GM21367 (cell line): ENCODE results near the gene MOB2.

ENCODE experiments used
- ATAC-seq: cut with Tn5 transposase; IDR thresholded peaks from one replicate; pipeline ENCODE4 v1.9.1; 2021; ENCODE audit not compliant: unreplicated experiment

Gene MOB2

GRCh38 chr11:1475841-1476240 is 10.7 kb downstream of the MOB2 start:
- ATAC-seq = no peak

GRCh38 chr11:1473786-1474185 is 12.8 kb downstream of the MOB2 start:
- no peak for ATAC-seq

- no peak for ATAC-seq
These were observed 13.5 kb downstream of the MOB2 start for GRCh38 chr11:1473011-1473628.

GRCh38 chr11:1472180-1473005 is 14.2 kb downstream of the MOB2 start:
- no peak for ATAC-seq

GRCh38 chr11:1471736-1472135 is 14.8 kb downstream of the MOB2 start:
- ATAC-seq = no peak

GRCh38 chr11:1470681-1471611 is 15.6 kb downstream of the MOB2 start:
- ATAC-seq = no peak

- no peak for ATAC-seq
These were observed 16.5 kb downstream of the MOB2 start for GRCh38 chr11:1469911-1470680.

- ATAC-seq = no peak
These were observed 17.2 kb downstream of the MOB2 start for GRCh38 chr11:1469287-1469910.

GRCh38 chr11:1468473-1469066 is 18.0 kb downstream of the MOB2 start:
- no peak for ATAC-seq

- no peak for ATAC-seq
These were observed 18.6 kb downstream of the MOB2 start for GRCh38 chr11:1468002-1468401.

- ATAC-seq = no peak
These were observed 19.3 kb downstream of the MOB2 start for GRCh38 chr11:1467270-1467669.

- ATAC-seq = no peak
These were observed 19.8 kb downstream of the MOB2 start for GRCh38 chr11:1466784-1467183.

GRCh38 chr11:1463056-1463455 is 23.5 kb downstream of the MOB2 start:
- ATAC-seq = no peak

GRCh38 chr11:1462698-1462975 is 23.9 kb downstream of the MOB2 start:
- no peak for ATAC-seq

- no peak for ATAC-seq
These were observed 24.5 kb downstream of the MOB2 start for GRCh38 chr11:1461826-1462697.

- ATAC-seq = no peak
These were observed 25.4 kb downstream of the MOB2 start for GRCh38 chr11:1460986-1461825.

GRCh38 chr11:1460396-1460985 is 26.1 kb downstream of the MOB2 start:
- no peak for ATAC-seq
